Spleen (tissue), 7 donors: ENCODE data around the gene TNFRSF1B.

Experiments used
- CTCF ChIP-seq, 11 experiments: fragments of 200-600 bp in 7 of 11; fragments of 450-650 bp in 4 of 11; sonication (generic) in 4 of 11; IDR thresholded peaks in 8 of 11; conservative IDR thresholded peaks in 3 of 11; 1 replicate in 7 of 11; 2 replicates in 4 of 11; pipeline versions ENCODE4 v1.4.0 to v1.8.0; 2016 to 2021; ENCODE audit warnings: antibody characterized with exemption in 11 of 11, inconsistent platforms in 4 of 11, mild to moderate bottlenecking in 1 of 11
- POLR2A ChIP-seq, 3 donors: fragments of 450-650 bp; IDR thresholded peaks; one replicate each; pipeline ENCODE4 v1.5.1; 2017; ENCODE audit warnings: antibody characterized with exemption in 3 of 3, mild to moderate bottlenecking in 1 of 3
- donor health status: DM: no; HTN: no; CAD: no; lungs with moderate emphysema.
- donor health status: DM: no; HTN: no; CAD: no.
- donor health status: DM: no; HTN: no; CAD: no.

GRCh38 chr1:12161662-12162458 lies 4.9 kb upstream of the TNFRSF1B start:
- TF ChIP-seq CTCF (IDR thresholded peaks at IDR 0.05 in 8 of 11, conservative IDR thresholded peaks at IDR 0.05 in 3 of 11) (peak in 2 of 11 experiments; percentile 16 to 21), POLR2A (IDR thresholded peaks at IDR 0.05) (peak in 1 of 3 donors; percentile 26)
